Prostate gland (tissue), 2 donors: Measurements from ENCODE around the gene SIPA1L3.

ENCODE experiments used
- POLR2A ChIP-seq: fragments of 450-650 bp; IDR thresholded peaks from one replicate; pipeline ENCODE4 v1.6.1; 2016; ENCODE audit warnings: antibody characterized with exemption, mild to moderate bottlenecking
- TF ChIP-seq, protein P1 (sequence below), 4 experiments: fragments of 200-600 bp in 2 of 4; fragments of 450-650 bp in 2 of 4; sonication (generic) in 2 of 4; IDR thresholded peaks; 1 replicate in 3 of 4; 2 replicates in 1 of 4; pipeline ENCODE4 v1.5.1; 2016 to 2019; ENCODE audit warnings: antibody characterized with exemption in 4 of 4, mild to moderate bottlenecking in 2 of 4, moderate library complexity in 2 of 4

DNA sequence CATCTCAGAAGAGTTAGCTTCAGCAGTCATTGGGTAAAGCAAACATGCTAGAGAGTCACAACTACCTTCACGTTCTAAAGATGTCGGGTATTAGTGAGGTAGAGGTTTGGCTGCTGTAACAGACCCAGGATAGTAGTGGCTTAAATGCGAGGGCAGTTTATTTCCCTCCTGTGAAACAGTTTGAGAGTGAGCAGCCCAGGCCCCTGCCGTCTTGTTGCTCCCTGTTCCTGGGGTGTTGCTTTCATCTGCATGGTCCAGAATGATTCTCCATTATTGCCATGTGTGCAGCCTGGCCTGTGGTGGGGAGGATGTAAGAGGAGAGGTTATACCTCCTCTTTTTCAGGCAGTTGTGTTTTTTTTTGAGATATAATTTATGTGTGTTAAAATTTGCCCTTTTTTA lies 63.7 kb downstream of the SIPA1L3 start:
- TF ChIP-seq POLR2A: no peak
- TF ChIP-seq, protein P1, sequence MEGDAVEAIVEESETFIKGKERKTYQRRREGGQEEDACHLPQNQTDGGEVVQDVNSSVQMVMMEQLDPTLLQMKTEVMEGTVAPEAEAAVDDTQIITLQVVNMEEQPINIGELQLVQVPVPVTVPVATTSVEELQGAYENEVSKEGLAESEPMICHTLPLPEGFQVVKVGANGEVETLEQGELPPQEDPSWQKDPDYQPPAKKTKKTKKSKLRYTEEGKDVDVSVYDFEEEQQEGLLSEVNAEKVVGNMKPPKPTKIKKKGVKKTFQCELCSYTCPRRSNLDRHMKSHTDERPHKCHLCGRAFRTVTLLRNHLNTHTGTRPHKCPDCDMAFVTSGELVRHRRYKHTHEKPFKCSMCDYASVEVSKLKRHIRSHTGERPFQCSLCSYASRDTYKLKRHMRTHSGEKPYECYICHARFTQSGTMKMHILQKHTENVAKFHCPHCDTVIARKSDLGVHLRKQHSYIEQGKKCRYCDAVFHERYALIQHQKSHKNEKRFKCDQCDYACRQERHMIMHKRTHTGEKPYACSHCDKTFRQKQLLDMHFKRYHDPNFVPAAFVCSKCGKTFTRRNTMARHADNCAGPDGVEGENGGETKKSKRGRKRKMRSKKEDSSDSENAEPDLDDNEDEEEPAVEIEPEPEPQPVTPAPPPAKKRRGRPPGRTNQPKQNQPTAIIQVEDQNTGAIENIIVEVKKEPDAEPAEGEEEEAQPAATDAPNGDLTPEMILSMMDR (IDR thresholded peaks at IDR 0.05): no peak
